ENCODE measurements around the gene RESF1.

Gene RESF1

DNA sequence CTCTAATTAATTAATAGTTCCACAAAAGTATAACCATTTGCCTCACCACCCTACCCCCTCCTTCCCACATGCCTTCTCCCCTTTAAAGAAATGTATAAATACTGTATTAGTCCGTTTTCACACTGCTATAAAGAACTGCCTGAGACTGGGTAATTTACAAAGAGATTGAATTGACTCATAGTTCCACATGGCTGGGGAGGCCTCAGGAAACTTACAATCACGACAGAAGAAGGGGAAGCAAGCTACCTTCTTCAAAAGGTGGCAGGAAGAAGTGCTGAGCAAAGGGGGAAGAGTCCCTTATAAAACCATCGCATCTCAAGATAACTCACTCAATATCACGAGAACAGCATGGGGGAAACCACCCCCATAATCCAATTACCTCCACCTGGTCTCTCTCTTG, 8.2 kb upstream of the RESF1 start:
- H3K9ac ChIP-seq (ENCODE audit: low read depth, low read length): no peak overlapping the region
- H3K9me3 ChIP-seq (ENCODE audit: control insufficient read depth, insufficient read depth, low read length): peaks cover 10% of the 10 kb centered on the region
- H3K36me3 ChIP-seq (ENCODE audit: insufficient read depth, low read length): no peaks in the 10 kb centered on the region
- H3K4me1 ChIP-seq (ENCODE audit: insufficient read depth, low read length): no peaks in the 10 kb centered on the region

DNA sequence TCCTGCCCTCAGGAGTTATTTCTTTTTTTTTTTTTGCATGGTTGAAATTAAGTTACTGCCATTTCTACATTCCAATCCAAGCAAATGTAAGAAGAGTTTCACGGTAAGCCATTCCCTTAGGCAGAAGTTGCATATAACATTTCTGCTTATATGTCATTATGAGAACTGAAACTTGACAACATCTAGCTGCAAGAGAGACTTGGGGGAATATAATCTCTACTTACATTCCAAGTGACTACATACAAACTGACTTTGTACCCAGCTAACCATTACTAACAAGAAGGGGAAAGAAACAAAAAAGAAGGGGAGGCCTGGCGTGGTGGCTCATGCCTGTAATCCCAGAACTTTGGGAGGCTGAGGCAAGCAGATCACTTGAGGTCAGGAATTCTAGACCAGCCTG, 7.3 kb upstream of the RESF1 start:
- no peaks in the 10 kb centered on the region for H3K36me3 ChIP-seq (ENCODE audit: insufficient read depth, low read length)
- H3K4me1 ChIP-seq (ENCODE audit: insufficient read depth, low read length): no peaks in the 10 kb centered on the region
- H3K9ac ChIP-seq (ENCODE audit: low read depth, low read length): no peak overlapping the region
- peaks cover 10% of the 10 kb centered on the region for H3K9me3 ChIP-seq (ENCODE audit: control insufficient read depth, insufficient read depth, low read length)

DNA sequence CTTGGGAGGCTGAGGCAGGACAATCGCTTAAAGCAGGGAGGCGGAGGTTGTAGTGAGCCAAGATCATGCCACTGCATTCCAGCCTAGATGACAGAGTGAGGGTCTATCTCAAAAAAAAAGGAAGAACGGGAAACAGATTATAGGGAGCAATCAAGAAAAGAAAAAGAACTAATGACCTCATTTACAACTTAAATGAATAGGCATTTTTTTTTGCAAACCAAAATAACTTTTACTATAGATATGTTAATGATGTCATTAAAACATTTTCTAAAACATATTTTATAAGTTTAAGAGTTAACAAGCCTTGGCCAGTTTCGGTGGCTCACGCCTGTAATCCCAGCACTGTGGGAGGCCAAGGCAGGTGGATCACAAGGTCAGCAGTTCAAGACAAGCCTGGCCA, 6.8 kb upstream of the RESF1 start:
- Histone ChIP-seq H3K9me3 (ENCODE audit: control insufficient read depth, insufficient read depth, low read length) (peaks cover 8% of the 10 kb centered on the region), H3K4me1 (ENCODE audit: insufficient read depth, low read length) (no peaks in the 10 kb centered on the region), H3K9ac (ENCODE audit: low read depth, low read length) (no peak overlapping the region)

DNA sequence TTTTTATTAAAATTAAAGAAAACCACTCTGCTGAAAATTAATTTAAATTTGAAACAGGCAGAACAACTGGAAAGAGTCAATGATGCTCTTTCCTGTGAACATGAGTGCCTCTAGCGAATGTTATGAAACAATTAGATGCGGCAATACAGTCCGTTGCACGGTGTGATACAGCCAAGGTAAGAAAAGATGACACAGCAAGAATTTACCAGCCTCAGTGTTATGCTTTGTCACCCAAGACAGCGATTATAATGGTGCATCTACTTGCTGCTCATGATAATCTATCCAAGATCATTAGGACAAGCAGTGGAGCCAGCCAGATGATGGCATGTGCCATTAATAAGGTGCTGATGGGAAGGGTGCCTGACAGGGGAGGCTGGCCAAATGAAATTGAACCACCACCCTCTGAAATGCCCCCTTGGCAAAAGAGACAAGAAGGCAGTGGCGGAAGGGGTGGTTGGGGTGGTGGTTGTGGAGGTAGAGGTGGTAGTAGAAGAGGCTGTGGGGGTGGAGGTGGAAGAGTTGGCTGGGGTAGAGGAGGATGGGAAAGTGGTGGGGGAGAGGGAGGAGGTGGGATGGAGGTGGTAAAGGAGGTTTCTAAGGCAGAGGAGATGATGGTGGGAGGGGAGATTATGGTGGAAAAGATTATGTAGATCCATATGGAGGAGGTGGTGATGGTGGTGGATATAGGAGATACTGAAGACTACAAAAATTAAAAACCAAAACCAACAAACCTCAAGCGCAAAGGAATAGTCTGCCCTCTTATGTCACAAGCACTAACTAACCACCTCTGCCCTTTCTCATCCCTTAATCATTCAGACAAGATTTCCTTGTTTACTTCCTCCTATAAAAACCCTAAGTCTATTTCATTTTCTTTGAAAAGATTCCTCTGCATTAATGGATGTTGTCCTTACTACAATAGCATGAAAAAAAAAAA, 4.0 kb upstream of the RESF1 start:
- no peak overlapping the region for H3K9ac ChIP-seq (ENCODE audit: low read depth, low read length)
- peaks cover 3% of the 10 kb centered on the region for H3K9me3 ChIP-seq (ENCODE audit: control insufficient read depth, insufficient read depth, low read length)
- no peaks in the 10 kb centered on the region for H3K36me3 ChIP-seq (ENCODE audit: insufficient read depth, low read length)
- H3K4me1 ChIP-seq (ENCODE audit: insufficient read depth, low read length): 0 out of 2 replicates have a peak, but pooled peaks cover 5% of the 10 kb centered on the region

More for the DNA sequence above, 6.8 kb upstream of the RESF1 start:
- no peaks in the 10 kb centered on the region for H3K36me3 ChIP-seq (ENCODE audit: insufficient read depth, low read length)

DNA sequence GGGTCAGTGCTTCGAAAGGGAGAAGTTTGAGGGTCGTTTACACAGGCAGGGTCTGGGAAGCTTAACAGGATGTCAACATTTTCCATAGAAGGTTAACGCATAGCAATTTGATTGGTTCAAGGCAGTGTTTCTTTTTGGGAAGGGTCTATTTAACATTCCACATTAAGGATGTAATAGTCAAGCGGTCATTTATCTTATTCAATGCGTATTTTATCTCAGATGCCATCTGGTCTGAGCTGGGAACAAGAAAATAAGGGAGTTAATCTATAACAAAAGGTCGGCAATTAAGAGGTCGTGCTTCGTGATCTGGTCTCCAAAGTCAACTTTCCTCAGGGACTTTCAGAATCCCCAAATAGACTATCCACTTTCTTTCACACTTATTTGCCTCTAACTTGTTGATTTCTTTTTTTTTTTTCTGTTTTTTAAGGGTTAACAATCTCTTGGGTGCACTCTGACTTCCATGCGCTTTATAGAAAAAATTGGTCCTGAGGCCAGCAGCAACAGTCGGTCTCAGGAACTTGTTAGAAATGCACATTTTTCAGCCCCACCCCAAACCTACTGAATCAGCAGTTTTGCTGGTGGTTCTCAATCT, 550 bp upstream of the RESF1 start:
- peaks cover 9% of the 10 kb centered on the region; the same call in 1 of the 2 replicates for H3K36me3 ChIP-seq (ENCODE audit: insufficient read depth, low read length)
- peaks cover 18% of the 10 kb centered on the region for H3K4me1 ChIP-seq (ENCODE audit: insufficient read depth, low read length)
- peak overlapping the region; percentile 65 for H3K9ac ChIP-seq (ENCODE audit: low read depth, low read length)
- peaks cover 3% of the 10 kb centered on the region for H3K9me3 ChIP-seq (ENCODE audit: control insufficient read depth, insufficient read depth, low read length)

DNA sequence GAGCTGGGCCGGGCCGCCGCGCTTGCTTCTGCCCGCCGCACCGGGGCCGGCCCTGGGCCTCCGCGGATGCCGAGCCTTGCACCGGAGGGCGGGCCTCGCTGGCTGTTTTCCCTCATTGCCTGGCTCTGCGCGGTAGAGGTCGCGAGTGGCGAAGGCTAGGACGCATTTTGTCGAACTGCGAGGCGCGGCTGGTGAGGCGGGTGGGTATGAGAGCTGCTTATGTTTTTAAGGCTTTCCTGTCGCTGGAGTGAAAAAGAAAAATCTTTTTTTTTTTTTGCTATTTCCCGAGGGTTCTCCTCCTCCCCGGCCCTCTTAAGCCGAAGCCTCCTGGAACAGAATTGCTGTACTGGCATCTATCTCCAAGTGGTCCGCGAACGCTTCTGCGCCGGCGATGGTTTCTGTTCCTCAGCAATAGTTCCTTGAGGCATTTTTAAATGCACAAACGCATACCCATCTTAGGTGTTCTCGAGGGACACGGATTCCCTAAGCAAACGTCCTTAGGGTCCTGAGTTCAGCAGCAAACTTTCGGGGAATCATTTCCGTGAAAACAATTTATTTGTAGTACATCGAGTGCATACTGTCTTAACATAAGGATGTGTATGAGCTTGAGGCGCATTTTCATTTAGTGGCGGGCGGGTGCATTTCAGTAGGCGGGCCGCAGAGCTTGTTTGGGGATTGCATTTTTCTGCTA, 631 bp downstream of the RESF1 start:
- peaks cover 18% of the 10 kb centered on the region for H3K4me1 ChIP-seq (ENCODE audit: insufficient read depth, low read length)

DNA sequence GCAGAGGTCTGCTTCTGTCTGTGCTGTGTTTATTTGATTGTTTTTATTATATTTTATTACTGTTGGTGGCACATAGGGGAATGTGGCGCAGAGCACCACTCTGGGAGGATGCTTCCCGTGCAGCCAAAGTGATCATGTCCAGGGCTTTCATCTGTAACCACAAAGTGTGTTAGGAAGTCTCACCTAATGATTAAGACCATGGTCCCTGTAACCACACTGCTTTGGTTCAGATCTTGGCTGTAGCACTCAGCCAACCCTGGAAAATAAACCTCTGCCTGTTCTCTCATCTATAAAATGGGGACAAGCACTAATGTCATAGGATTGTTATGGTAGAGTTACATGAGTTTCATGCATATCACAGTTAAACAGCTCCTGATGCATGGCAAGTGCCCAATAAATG, 1.9 kb downstream of the RESF1 start:
- Histone ChIP-seq H3K36me3 (ENCODE audit: insufficient read depth, low read length) (peaks cover 9% of the 10 kb centered on the region; the same call in 1 of the 2 replicates), H3K9ac (ENCODE audit: low read depth, low read length) (peak overlapping the region; percentile 65), H3K9me3 (ENCODE audit: control insufficient read depth, insufficient read depth, low read length) (no peaks in the 10 kb centered on the region), H3K4me1 (ENCODE audit: insufficient read depth, low read length) (peaks cover 19% of the 10 kb centered on the region)

More for the DNA sequence above, 631 bp downstream of the RESF1 start:
- Histone ChIP-seq H3K9me3 (ENCODE audit: control insufficient read depth, insufficient read depth, low read length) (peaks cover 3% of the 10 kb centered on the region), H3K36me3 (ENCODE audit: insufficient read depth, low read length) (peaks cover 9% of the 10 kb centered on the region; the same call in 1 of the 2 replicates), H3K9ac (ENCODE audit: low read depth, low read length) (peak overlapping the region; percentile 65)

DNA sequence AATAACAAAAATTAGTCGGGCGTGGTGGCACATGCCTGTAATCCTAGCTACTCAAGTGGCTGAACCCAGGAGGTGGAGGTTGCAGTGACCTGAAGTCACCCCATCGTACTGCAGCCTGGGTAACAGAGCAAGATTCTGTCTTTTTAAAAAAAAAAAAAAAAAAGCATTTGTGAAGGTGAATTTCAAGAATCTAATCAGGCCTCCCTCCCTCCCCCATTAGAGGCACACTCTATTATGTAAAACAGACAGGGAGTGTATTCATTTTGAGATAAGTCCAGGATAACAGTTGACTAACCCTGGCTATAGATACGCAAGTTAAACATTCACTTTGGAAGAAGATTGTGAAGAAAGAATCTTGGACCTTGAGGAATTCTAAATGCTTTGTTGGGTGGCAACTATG, 2.9 kb downstream of the RESF1 start:
- peaks cover 9% of the 10 kb centered on the region; the same call in 1 of the 2 replicates for H3K36me3 ChIP-seq (ENCODE audit: insufficient read depth, low read length)
- H3K4me1 ChIP-seq (ENCODE audit: insufficient read depth, low read length): peaks cover 28% of the 10 kb centered on the region
- no peak overlapping the region for H3K9ac ChIP-seq (ENCODE audit: low read depth, low read length)
- 0 out of 2 replicates have a peak, but pooled peaks cover 4% of the 10 kb centered on the region for H3K9me3 ChIP-seq (ENCODE audit: control insufficient read depth, insufficient read depth, low read length)

DNA sequence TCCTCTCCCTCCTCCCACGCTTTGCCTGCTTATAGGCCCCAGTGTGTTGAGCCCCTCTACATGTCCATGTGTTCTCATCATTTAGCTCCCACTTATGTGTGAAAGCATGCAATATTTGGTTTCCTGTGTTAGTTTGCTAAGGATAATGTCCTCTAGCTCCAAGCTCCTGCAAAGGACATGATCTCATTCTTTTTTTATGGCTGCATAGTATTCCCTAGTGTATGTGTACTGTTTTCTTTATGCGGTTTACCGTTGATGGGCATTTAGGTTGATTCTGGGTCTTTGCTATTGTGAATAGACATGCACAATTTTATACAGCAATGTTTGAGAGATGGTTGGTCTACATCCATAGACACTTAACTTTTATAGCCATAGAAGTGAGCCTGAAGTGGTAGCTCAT, 5.1 kb downstream of the RESF1 start:
- H3K9ac ChIP-seq (ENCODE audit: low read depth, low read length): no peak overlapping the region
- H3K4me1 ChIP-seq (ENCODE audit: insufficient read depth, low read length): peaks cover 25% of the 10 kb centered on the region
- peaks cover 8% of the 10 kb centered on the region; the same call in 1 of the 2 replicates for H3K9me3 ChIP-seq (ENCODE audit: control insufficient read depth, insufficient read depth, low read length)
- H3K36me3 ChIP-seq (ENCODE audit: insufficient read depth, low read length): peaks cover 11% of the 10 kb centered on the region

DNA sequence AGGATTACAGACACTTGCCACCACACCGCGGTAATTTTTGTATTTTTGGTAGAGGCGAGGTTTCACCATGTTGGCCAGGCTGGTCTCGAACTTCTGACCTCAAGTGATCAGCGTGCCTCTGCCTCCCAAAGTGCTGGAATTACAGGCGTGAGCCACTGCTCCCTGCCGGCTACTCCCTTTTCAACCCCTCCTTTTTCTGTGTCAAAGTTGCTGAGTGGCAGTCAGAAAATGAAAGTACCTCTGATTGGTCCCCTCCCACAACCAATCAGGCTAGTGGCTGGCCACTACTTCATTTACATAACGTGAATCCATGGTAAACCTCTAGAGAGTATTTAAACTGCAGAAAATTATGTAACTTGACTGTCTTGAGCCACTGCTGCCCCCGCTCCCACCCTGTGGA, 5.9 kb downstream of the RESF1 start:
- Histone ChIP-seq H3K9me3 (ENCODE audit: control insufficient read depth, insufficient read depth, low read length) (peaks cover 13% of the 10 kb centered on the region; the same call in 1 of the 2 replicates), H3K4me1 (ENCODE audit: insufficient read depth, low read length) (peaks cover 25% of the 10 kb centered on the region), H3K36me3 (ENCODE audit: insufficient read depth, low read length) (peaks cover 16% of the 10 kb centered on the region), H3K9ac (ENCODE audit: low read depth, low read length) (no peak overlapping the region)

DNA sequence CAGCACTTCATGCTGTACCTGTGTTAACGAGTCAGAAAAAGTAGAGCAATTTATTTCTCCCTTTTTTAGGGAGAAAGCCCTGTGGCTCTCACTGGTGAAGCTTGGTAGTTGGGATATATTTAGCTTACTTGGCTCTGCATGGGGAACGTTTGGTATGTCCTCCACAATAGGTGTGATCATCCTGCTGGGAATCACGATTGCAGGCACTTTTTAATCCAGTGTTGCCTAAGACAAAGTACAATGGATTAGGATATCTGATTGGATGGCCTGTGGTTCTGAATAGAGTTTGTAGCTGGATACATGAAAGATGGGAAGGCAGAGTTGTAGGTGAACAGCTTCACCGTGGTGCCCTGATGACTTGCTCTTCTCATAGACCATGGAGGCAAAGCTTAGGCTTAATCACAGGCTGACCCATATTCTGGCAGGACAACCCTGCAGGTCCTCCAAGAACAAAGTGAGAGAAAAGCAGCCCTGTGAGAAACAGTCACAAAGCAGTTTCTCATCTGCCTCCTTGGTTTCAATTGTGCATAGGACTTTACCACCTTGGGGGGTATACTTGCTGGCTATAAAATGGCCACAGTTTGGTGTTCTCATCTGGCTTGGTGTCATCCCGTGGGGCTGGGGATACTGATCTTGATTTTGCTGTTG, 7.5 kb downstream of the RESF1 start:
- Histone ChIP-seq H3K36me3 (ENCODE audit: insufficient read depth, low read length) (peaks cover 22% of the 10 kb centered on the region), H3K9ac (ENCODE audit: low read depth, low read length) (no peak overlapping the region), H3K4me1 (ENCODE audit: insufficient read depth, low read length) (peaks cover 13% of the 10 kb centered on the region), H3K9me3 (ENCODE audit: control insufficient read depth, insufficient read depth, low read length) (peaks cover 27% of the 10 kb centered on the region)

DNA sequence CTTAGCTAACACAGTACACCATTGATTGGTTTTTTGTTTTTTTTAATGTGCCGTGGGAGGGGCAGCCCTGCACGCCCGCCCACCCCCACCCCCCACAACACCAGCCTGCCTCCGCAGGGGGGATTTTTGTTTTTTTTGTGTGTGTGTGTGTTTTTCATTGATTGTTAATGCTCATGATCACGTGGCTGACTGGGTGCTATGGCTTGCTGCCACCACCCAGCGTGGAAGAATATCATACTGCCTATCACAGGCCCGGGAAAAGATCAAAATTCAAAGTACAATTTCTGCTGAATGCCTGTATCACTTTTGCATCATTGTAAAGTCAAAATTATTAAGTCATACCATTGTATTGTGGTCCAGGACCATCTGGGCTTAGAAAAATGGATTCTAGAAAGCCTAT, 8.3 kb downstream of the RESF1 start:
- H3K9ac ChIP-seq (ENCODE audit: low read depth, low read length): no peak overlapping the region
- peaks cover 31% of the 10 kb centered on the region for H3K9me3 ChIP-seq (ENCODE audit: control insufficient read depth, insufficient read depth, low read length)
- H3K4me1 ChIP-seq (ENCODE audit: insufficient read depth, low read length): peaks cover 12% of the 10 kb centered on the region
- H3K36me3 ChIP-seq (ENCODE audit: insufficient read depth, low read length): peaks cover 27% of the 10 kb centered on the region

DNA sequence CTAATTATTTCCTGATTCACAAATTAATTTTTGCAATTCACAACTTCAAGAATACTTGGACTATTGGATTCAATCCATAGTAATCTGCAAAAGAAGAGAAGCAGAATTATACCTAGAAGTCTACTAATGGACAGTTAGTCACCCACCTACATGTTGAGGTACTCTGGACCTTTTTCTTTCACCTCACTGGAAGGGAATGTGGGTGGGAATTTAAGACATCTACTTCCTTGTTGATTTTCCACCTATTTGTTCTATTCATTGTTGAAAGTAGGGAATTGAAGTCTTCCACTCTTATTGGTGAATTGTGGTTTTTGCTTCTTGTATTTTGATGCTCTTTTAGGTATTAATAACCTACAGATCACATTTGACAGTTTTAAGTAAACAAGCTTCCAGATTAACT, 11.0 kb downstream of the RESF1 start:
- Histone ChIP-seq H3K36me3 (ENCODE audit: insufficient read depth, low read length) (peaks cover 44% of the 10 kb centered on the region), H3K9me3 (ENCODE audit: control insufficient read depth, insufficient read depth, low read length) (peaks cover 39% of the 10 kb centered on the region), H3K9ac (ENCODE audit: low read depth, low read length) (no peak overlapping the region), H3K4me1 (ENCODE audit: insufficient read depth, low read length) (peaks cover 12% of the 10 kb centered on the region)

DNA sequence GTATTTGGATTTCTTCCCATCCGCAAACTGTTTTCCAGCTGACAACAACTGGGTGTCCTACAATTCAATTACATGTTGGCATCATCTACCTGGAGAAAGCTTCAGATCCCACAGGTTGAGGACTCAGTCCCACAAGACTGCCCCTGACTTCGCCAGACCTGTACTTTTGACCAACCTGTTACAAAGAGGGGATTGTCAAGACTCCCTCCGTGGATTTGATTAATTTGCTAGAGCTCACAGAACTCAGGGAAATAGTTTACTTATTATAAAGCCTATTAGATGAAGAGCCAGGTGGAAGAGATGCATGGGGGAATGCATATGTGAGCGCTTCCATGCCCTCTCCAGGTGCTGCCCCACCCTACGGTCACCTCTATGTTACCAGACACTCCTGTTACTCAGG, 14.6 kb downstream of the RESF1 start:
- no peak overlapping the region for H3K9ac ChIP-seq (ENCODE audit: low read depth, low read length)
- peaks cover 44% of the 10 kb centered on the region for H3K36me3 ChIP-seq (ENCODE audit: insufficient read depth, low read length)
- no peaks in the 10 kb centered on the region for H3K4me1 ChIP-seq (ENCODE audit: insufficient read depth, low read length)
- peaks cover 47% of the 10 kb centered on the region for H3K9me3 ChIP-seq (ENCODE audit: control insufficient read depth, insufficient read depth, low read length)
